Right kidney (tissue), 1 donor: ENCODE data around the gene BTG4.

Source experiments
- DNase-seq: peaks from one replicate; pipeline ENCODE4 v3.0.0-alpha.2; 2016

The BTG4 gene

DNA sequence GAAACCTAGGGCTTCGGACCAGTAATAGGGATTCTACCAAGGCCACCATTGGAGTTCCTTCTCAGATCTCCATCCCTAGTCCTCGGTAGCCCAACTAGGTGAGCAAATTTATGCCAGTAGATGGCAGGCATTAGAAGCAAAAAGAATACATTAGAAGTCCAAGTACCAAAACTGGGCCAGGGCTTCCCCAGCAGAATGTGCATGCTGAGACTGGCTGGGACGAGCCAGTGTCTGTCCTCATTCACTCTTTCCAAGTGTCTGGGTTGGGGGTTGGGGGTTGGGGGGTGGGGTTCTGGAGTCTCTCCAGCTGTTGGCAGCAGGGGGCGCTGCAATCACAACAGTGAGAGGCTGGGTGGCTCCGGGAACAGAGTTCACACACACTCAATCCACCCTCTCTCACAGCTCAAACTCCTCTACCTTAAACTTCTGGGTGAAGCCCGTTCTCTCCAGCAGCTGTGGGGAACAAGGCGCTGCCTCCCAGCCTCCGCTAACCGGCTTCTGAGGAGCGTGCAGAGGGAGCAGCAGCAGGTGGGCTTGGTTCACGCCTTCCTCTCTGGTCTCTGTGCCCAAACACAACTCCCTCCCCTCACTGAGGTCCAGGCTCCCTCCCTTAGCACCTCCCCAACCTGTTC, 57.5 kb downstream of the BTG4 start:
- no peak for DNase-seq

DNA sequence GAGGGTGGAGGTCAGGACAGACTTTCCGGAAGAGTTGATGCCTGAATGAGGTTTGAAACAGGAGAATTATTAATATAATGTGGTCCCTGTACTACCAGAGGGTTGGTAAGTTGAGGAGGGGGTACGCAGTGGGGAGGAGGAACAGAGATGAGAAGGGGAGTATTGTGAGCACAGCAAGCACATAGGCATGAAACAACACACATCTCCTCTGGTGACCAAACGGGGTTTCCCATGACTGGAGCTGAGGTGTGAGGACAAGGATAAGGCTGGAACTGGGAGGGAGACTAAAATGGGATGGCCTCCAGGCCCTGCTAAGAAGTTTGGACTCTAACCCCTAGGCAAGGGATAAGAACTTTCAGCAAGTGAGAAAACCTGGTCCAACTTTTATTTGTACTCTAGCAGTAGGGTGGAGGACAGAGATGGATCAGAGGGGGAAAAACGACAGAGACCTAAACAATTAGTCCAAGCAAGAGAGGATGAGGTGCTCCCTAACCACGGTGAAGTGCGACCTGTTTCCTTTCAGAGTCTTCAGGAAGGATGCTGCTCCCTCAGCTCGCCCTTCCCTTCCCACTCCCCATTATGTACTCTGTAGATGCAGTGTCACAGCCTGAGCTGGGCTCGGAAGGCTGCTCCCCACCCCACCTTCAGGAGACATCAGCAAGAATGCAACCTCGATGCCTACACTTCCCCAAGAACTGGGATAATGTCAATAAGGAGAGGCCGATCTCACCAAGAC, 59.2 kb downstream of the BTG4 start:
- no peak for DNase-seq

DNA sequence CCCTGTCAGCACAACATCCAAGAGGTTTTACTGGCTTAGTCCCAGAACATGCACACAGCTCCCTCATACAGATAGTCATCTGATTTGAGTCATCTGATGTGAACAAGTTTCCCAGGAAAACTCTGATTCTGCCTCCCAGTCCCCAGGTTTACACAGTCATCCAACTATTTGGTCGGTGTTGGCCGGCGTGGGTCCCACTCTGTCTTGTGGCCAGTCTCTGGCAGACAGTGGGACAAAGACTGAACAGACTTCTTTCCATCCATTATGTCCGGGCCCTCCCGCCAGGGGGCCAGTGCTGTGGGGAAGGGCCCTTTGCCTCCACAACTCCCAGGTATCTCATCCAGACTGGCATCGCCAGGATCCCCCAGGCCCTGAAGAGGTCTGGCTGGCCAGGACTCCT, 60.0 kb downstream of the BTG4 start:
- DNase-seq: no peak

DNA sequence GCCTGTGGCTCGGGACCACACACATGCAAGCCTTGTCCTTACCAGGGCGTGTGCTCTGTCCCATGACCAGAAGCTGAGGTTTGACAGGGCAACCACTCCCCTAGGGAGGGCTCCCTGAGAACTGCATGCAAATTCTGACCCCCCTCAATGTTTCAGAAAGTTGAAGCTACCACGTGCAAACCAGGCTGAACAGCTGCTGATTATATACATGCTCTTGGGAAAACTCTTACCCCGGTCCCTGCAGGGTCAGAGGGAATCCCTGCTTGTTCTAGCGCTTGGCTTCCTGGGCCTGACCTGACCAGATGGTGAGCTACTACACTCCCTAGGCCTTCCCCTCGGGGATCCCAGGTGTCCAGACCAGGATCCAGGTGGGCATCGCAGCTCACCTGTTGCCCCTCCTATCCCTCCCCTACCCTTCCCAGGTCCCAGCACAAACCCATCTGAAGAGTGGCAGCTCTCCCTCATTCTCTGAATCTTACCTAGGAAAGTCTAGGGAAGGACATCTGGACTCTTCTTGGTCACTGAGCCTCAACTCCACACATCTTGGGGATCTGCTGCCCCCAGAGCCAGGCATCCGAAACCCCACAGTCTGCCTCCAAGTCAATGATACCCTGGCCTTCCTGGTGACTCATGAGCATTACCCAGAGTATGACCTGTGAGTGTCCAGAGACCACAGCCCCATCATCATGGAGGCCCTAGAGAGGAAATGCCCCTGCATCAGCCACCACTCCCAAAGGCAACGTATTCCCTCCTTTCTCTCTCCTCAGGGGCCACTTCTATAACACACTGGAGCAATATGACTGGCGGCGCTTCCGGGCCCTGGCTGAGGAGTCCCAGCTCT, 61.5 kb downstream of the BTG4 start:
- no peak for DNase-seq

DNA sequence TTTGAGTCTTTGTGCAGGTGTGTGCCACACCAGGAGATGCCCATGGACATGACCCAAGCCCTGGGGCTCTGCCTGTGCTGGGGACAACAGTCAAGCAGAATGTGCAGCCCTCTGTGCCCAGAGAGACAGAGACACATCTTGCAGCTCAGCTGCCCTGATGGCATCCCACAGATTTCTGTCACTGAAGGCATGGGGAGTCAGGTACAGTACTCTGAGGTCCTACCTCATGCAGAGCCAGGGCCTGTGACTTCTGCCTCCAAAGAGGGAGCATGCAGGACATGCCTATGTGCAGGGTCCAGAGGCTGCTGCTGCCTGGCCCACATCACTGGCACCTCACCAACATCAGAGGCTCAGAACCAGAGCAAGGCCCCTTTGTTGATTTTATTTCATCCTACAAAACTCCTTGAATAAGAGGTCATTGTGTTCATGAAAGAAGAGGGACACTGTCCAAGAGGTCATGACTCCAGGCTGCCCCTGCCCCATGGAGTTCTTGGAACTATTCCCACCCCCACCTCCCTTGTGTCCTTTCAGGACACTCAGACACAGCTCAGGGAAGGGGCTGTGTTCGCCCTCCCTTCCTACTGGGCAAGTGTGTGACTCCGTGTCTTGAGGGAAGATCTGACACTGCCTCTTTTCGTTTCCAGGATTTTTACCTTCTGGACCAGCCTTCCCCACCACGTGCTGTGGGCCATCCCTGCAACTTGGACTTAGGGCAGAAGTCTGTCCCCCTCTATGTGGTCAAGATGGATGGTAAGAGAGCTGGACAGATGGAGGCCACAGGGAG, 62.3 kb downstream of the BTG4 start:
- no peak for DNase-seq

DNA sequence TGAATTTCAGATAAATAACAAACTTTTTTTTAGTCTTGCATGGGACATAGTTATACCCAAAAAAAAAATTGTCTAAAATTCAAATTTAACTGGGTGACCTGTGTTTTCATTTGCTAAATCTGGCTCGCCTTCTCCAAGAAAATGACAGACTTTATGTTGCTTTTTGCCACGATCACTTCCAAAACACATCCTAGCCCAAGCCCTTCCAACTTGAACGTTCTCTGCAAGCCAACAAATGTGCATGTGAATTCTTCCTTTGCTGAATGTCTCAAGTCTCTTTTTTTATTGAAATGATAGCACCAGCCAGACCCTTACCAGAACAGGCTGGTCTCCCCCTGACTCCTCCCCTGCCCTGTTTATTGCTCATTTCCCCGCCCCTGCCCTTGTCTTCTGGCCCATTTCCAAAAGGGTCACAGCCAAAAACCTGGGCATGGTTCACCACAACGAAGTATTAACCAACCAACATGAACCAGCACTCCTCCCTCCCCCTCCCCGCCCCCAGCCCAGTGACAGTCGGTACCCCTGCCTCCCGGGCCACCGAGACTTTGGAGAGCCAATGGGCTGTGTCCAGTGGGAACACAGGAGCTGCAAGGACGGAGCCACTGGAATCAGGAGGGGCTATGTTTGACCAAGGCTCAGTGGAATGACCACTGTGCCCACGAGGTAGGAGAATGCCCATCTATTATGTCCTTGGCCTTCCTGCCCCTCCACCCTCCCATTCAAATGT, 63.2 kb downstream of the BTG4 start:
- DNase-seq: no peak

DNA sequence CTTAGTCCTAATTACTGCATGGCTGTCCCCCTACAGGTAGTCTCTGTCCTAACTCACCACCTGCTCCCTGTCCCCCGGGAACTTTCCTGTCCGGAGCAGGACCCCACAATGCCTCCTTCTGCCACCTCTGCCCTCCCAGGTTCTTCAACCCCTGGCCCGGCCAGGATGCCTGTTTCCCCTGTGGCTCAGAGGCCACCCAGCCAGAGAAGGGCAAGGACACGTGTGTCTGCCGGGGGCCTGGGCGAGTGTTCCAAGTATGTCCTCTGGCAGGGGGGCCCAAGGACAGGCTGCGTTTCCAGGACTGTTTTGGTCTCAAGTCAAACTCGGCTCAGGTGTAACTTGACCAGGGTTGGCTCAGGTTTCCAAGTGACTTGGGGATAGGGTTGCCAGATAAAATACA, 63.8 kb downstream of the BTG4 start:
- no peak for DNase-seq

DNA sequence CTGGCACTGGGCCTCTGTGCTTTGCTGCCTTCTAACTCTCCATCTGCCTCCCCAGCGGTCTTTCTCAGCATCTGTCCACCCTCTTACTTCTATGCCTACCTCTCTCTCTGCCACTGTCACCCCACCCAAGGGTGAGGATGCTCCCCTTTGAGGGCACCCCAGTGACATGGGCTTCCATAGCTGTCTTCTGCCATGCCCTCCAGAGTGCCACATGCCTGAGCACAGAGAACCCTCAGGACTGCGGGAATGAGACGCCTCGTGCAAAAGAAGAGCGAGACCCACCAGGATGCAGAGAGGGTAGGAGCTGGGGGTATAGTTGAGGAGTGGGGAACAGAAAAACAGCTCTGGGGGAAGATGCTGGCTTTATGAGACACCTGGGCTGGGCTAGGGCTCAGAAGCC, 64.3 kb downstream of the BTG4 start:
- no peak for DNase-seq

DNA sequence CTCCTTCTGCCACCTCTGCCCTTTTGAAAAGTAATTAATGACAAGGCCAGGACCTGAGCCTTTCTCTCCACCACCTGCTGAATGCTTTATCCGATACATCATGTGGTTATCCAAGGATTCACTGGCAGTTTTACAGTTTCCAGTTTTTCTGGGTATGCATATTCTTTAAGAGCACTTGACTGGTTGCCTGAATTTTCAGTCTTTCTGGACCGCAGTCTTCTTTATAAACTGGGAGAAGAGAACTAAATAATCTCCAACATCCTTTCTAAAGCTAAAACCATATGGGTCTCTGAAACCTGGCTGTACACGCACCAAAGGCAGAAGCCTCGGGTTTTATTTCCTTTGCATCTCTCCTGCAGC, 65.1 kb downstream of the BTG4 start:
- DNase-seq: no peak

DNA sequence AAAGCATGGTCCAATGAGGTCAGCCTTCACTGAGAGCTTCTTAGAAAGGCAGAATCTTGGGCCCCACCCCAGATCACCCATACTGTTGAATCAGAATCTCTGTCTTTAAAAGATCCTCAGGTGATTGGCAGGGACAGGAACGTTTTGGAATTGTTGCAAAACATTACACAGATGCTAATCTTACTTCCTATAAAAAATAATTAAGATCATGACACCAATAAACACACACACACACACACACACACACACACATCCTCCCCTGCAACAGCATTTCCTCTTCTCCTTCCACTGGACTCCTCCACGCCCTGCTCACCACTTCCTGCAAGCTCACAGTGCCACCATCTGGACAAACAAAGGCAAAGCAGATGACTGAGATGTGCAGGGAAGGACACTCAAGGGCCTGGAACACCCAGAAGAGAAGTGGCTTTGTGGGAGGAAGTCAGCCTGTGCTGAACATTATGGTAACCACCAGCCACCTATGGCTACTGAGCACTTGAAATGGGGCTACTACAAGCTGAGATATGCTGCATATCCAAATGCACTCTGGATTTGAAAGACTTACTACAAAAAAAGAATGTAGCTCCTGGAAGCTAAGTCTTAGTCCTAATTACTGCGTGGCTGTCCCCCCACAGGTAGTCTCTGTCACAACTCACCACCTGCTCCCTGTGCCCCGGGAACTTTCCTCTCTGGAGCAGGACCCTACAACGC, 65.6 kb downstream of the BTG4 start:
- DNase-seq: peak; percentile 50

DNA sequence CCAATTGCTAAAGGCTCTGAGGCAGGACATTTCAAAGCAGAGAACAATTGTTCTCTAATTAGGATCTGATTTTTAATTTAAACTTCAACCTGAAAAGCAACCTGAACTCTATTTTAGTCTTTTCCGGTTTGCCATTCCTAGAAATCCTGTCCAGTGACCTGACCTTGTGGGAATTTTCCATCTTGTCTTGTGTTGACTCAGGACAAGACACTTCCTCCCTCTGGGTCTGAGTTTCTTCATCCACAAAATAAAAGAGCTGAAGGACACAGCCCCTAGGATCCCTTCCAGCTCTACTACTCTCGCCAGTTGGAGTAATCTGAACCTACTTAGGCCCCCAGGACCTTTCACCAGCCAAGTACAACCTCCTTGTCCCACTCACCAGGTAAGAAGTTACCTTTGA, 66.6 kb downstream of the BTG4 start:
- no peak for DNase-seq
